ENCODE results near the gene CENPK. TPM values are rescaled to one million over a fixed set of nuclear protein-coding genes. Genes with fewer than 3 reads are reported as not detected.
"Not testable (repeated sequence)": the region's sequence is repeated elsewhere in the genome, so short reads cannot be mapped to it uniquely, and the experiment has no call there.

Gene CENPK
- total RNA-seq, 1 donor from 2014 or later = 134 TPM

DNA sequence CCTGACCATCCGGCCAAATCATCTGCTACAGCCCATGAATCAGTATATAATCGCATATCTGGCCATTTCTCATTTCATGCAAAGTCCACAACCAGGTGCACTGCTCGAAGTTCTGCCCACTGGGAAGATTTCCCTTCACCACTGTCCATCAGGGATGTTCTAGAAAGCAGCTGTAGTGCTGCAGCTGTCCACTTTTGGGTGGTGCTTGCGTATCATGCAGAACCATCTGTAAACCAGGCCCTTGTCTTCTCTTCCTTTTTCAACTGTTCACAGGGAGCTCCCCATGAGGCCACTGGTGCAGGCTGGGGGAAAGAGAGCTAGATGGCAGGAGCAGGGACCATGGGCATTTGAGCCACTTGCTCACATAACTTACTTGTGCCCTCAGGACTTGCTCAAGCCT, 73.8 kb downstream of the CENPK start:
- H3K27me3 Mint-ChIP-seq (ENCODE audit: insufficient read depth, low read depth) = no peaks in the 10 kb centered on the region
- Histone ChIP-seq H4K20me1 (ENCODE audit: low read depth) (no peaks in the 10 kb centered on the region), H2AFZ (replicated peaks) (no peak overlapping the region), H3K36me3 (no peaks in the 10 kb centered on the region), H3K4me2 (no peak overlapping the region), H3K4me3 (no peak overlapping the region), H3K4me1 (no peaks in the 10 kb centered on the region), H3K79me2 (ENCODE audit: low read depth) (no peaks in the 10 kb centered on the region), H3F3A (ENCODE audit: low read depth) (no peaks in the 10 kb centered on the region), H3K27me3 (no peaks in the 10 kb centered on the region), H3K9ac (no peak overlapping the region), H3K9me3 (ENCODE audit: low read depth) (no peaks in the 10 kb centered on the region), H3K27ac (no peak overlapping the region)
- H3K36me3 Mint-ChIP-seq = peaks cover 12% of the 10 kb centered on the region
- no peaks in the 10 kb centered on the region for H3K9me3 Mint-ChIP-seq
- H3K4me1 Mint-ChIP-seq = no peaks in the 10 kb centered on the region
- no peak overlapping the region for H3K4me3 Mint-ChIP-seq
- no peak for DNase-seq (ENCODE audit: low spot score)
- TF ChIP-seq EZH2 (IDR thresholded peaks at IDR 0.05) (no peak), EZH2phosphoT487 (IDR thresholded peaks at IDR 0.05) (no peak)
- TF ChIP-seq, protein P1, sequence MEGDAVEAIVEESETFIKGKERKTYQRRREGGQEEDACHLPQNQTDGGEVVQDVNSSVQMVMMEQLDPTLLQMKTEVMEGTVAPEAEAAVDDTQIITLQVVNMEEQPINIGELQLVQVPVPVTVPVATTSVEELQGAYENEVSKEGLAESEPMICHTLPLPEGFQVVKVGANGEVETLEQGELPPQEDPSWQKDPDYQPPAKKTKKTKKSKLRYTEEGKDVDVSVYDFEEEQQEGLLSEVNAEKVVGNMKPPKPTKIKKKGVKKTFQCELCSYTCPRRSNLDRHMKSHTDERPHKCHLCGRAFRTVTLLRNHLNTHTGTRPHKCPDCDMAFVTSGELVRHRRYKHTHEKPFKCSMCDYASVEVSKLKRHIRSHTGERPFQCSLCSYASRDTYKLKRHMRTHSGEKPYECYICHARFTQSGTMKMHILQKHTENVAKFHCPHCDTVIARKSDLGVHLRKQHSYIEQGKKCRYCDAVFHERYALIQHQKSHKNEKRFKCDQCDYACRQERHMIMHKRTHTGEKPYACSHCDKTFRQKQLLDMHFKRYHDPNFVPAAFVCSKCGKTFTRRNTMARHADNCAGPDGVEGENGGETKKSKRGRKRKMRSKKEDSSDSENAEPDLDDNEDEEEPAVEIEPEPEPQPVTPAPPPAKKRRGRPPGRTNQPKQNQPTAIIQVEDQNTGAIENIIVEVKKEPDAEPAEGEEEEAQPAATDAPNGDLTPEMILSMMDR (IDR thresholded peaks at IDR 0.05) = no peak
- H3K27ac Mint-ChIP-seq = no peak overlapping the region

DNA sequence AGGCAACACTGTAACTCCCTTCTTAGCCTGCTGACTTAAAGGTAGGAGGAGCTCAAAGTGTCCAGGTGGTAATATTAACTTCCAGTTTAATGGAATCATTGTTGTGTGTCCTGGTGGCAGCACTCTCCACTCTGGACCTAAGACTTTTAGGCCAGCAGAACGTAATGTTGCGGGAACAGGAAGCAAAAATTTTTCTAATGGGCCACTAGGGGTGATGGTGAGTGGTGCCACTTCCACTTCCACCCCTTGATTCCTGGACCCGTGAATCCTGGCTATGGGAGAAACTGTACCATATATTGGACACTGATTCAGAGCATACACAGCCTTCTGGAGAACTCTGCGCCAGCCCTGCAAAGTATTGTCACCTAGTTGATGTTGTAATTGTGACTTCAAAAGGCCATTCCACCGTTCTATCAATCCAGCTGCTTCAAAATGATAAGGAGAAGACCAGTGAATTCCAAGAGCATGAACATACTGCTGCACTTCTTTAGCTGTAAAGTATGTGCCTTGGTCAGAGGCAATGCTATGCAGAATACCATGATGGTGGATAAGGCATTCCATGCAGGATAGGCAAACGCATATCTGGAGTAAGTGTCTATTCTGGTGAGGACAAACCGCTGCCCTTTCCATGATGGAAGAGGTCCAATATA, 74.8 kb downstream of the CENPK start:
- not testable (repeated sequence) for H3K27ac ChIP-seq; H3F3A ChIP-seq (ENCODE audit: low read depth); H3K9me3 Mint-ChIP-seq; DNase-seq (ENCODE audit: low spot score); H3K9me3 ChIP-seq (ENCODE audit: low read depth); H3K9ac ChIP-seq; H3K4me2 ChIP-seq; H3K4me3 Mint-ChIP-seq; H3K4me1 ChIP-seq; H3K36me3 ChIP-seq; H3K4me3 ChIP-seq; H3K27me3 ChIP-seq; H3K27ac Mint-ChIP-seq; H4K20me1 ChIP-seq (ENCODE audit: low read depth); H2AFZ ChIP-seq (replicated peaks); H3K4me1 Mint-ChIP-seq; H3K27me3 Mint-ChIP-seq (ENCODE audit: insufficient read depth, low read depth); H3K79me2 ChIP-seq (ENCODE audit: low read depth)
- TF ChIP-seq, protein P1 (IDR thresholded peaks at IDR 0.05) = peak; percentile 24
- H3K36me3 Mint-ChIP-seq = peaks cover 12% of the 10 kb centered on the region

DNA sequence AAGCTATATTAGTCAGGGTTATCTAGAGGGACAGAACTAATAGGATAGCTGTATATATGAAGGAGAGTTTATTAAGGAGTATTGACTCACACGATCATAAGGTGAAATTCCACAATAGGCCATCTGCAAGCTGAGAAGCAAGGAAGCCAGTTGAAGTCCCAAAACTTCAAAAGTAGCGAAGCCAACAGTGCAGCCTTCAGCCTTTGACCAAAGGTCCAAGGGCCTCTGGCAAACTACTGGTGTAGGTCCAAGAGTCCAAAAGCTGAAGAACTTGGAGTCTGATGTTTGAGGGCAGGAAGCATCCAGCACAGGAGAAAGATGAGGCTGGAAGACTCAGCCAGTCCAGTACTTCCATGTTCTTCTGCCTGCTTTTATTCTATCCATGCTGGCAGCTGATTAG, 76.2 kb downstream of the CENPK start:
- not testable (repeated sequence) for H3K36me3 ChIP-seq; H2AFZ ChIP-seq (replicated peaks); H3K4me3 Mint-ChIP-seq; H3K27me3 Mint-ChIP-seq (ENCODE audit: insufficient read depth, low read depth); H3K79me2 ChIP-seq (ENCODE audit: low read depth); H4K20me1 ChIP-seq (ENCODE audit: low read depth); H3K4me2 ChIP-seq; H3K27ac ChIP-seq; DNase-seq (ENCODE audit: low spot score); H3K9me3 Mint-ChIP-seq; H3K9ac ChIP-seq; H3K9me3 ChIP-seq (ENCODE audit: low read depth); H3K27me3 ChIP-seq; H3K27ac Mint-ChIP-seq; H3K4me3 ChIP-seq
- H3K4me1 Mint-ChIP-seq = peaks cover 14% of the 10 kb centered on the region
- H3K36me3 Mint-ChIP-seq = peaks cover 12% of the 10 kb centered on the region
- Histone ChIP-seq H3K4me1 (peaks cover 17% of the 10 kb centered on the region), H3F3A (ENCODE audit: low read depth) (peaks cover 15% of the 10 kb centered on the region)

DNA sequence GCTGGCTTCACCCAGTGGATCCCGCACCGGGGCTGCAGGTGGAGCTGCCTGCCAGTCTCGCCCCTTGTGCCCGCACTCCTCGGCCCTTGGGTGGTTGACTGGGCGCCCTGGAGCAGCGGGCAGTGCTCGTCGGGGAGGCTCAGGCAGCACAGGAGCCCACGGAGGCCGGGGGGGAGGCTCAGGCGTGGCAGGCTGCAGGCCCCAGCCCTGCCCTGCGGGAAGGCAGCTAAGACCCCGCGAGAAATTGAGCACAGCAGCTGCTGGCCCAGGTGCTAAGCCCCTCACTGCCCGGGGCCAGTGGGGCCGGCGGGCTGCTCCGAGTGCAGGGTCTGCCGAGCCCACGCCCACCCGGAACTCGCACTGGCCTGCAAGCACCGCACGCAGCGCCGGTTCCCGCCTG, 77.6 kb downstream of the CENPK start:
- H3K4me2 ChIP-seq = no peak overlapping the region
- H3K27ac ChIP-seq = no peak overlapping the region
- H2AFZ ChIP-seq (replicated peaks) = no peak overlapping the region
- H3K36me3 ChIP-seq = no peaks in the 10 kb centered on the region
- H3K4me1 ChIP-seq = peaks cover 21% of the 10 kb centered on the region
- peaks cover 18% of the 10 kb centered on the region for H3K4me1 Mint-ChIP-seq
- no peak overlapping the region for H3K4me3 Mint-ChIP-seq
- peaks cover 22% of the 10 kb centered on the region for H3F3A ChIP-seq (ENCODE audit: low read depth)
- no peak for TF ChIP-seq EZH2phosphoT487 (IDR thresholded peaks at IDR 0.05)
- no peak for TF ChIP-seq EZH2 (IDR thresholded peaks at IDR 0.05)
- TF ChIP-seq, protein P1 (IDR thresholded peaks at IDR 0.05) = no peak
- H3K36me3 Mint-ChIP-seq = peaks cover 12% of the 10 kb centered on the region
- no peaks in the 10 kb centered on the region for H3K79me2 ChIP-seq (ENCODE audit: low read depth)
- H3K9me3 Mint-ChIP-seq = no peaks in the 10 kb centered on the region
- H3K27ac Mint-ChIP-seq = no peak overlapping the region
- H3K4me3 ChIP-seq = no peak overlapping the region
- peaks cover 4% of the 10 kb centered on the region for H3K27me3 Mint-ChIP-seq (ENCODE audit: insufficient read depth, low read depth)
- H3K9ac ChIP-seq = no peak overlapping the region
- H3K27me3 ChIP-seq = peaks cover 2% of the 10 kb centered on the region
- no peaks in the 10 kb centered on the region for H4K20me1 ChIP-seq (ENCODE audit: low read depth)
- DNase-seq (ENCODE audit: low spot score) = no peak
- H3K9me3 ChIP-seq (ENCODE audit: low read depth) = no peaks in the 10 kb centered on the region

All from neural progenitor cell (in vitro differentiated cells).